ENCODE measurements around the gene ZNF407.

Gene ZNF407

GRCh38 chr18:74611765-74612164 is 14.1 kb downstream of the ZNF407 start:
- no peak overlapping the region for H3K4me3 ChIP-seq (ENCODE audit: low read depth, low read length)
- no peak for TF ChIP-seq CTCF (IDR thresholded peaks at IDR 0.05; ENCODE audit: low read depth, low read length, missing control alignments)
- DNase-seq (ENCODE audit: low read depth): no peak

DNA sequence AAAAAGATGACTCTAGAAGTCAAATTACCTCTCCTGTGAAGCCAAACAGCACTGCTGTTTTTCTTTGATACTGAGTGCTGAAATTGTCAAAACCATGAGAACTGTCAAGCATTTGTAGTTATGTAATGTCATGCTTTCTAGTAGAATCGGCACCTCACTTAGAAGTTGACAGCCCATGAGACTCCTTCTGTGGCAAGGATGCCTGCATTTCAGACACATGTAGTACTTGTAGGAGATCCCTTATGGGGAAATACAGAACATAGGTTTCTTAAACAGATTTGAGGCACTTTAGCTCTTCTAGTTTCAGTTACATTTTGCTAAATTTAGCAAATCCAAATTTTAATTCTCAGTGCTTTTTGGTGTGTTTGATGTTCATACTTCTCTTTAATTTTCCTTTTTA is 15.7 kb downstream of the ZNF407 start:
- no peak for TF ChIP-seq CTCF (IDR thresholded peaks at IDR 0.05; ENCODE audit: low read depth, low read length, missing control alignments)
- H3K4me3 ChIP-seq (ENCODE audit: low read depth, low read length): no peak overlapping the region
- no peak for DNase-seq (ENCODE audit: low read depth)

DNA sequence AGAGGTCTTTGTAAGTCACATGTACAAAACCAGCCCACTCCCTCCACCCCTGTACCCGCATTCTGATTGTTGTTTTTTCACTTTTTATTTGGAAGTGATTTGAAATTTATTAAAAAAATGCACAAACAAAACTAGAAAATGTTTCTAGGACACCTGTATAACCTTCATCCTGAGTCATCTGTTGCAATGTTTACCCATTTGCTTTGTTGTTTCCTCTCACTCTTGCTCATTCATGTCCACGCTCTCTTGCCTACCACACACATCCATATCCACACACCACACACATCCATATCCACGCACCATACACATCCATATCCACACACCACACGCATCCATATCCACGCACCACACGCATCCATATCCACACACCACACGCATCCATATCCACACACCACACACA is 18.8 kb downstream of the ZNF407 start:
- TF ChIP-seq CTCF (IDR thresholded peaks at IDR 0.05; ENCODE audit: low read depth, low read length, missing control alignments): no peak
- DNase-seq (ENCODE audit: low read depth): no peak
- H3K4me3 ChIP-seq (ENCODE audit: low read depth, low read length): no peak overlapping the region

DNA sequence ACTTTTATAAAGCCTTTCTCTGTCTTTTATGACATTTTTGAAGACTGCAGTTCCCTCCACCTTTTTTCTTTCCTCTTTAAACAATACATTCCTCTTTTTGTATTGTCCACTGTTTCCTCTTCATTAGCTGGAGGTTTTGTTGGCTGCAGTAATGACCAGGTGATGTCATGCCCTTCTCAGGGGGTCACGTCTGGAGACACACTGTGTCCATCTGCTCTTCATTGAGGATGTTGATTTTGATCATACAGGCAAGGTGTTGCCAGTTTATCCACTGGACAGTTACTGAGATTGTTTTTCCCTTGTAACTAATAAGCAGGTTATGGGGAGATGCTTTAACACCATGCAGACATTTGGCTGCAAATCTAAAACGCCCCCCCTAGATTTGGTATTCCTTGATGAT is 19.8 kb downstream of the ZNF407 start:
- no peak for DNase-seq (ENCODE audit: low read depth)
- no peak for TF ChIP-seq CTCF (IDR thresholded peaks at IDR 0.05; ENCODE audit: low read depth, low read length, missing control alignments)
- no peak overlapping the region for H3K4me3 ChIP-seq (ENCODE audit: low read depth, low read length)

DNA sequence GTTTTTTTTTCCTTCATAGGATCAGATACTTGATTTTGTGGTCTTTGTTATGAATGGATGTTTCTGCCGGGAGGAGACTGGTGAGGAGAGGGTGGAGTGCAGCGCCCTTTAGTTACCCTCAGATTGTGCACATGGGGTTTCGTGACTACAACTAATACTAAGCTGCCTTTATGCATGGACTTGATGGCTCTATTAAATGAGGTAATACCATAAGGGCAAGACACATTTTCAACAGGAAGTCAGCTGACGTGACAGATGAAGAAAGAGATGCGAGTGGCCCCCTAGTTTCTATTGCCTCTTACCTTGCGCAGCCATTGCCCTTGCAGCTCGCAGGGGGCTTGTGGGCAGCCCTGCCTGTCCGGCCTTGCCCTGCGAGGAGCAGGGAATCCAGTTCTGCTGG is 24.4 kb downstream of the ZNF407 start:
- H3K4me3 ChIP-seq (ENCODE audit: low read depth, low read length): no peak overlapping the region
- no peak for TF ChIP-seq CTCF (IDR thresholded peaks at IDR 0.05; ENCODE audit: low read depth, low read length, missing control alignments)
- no peak for DNase-seq (ENCODE audit: low read depth)

GRCh38 chr18:74623047-74623816 is 25.6 kb downstream of the ZNF407 start:
- peak; percentile 21 for TF ChIP-seq CTCF (IDR thresholded peaks at IDR 0.05; ENCODE audit: low read depth, low read length, missing control alignments)
- H3K4me3 ChIP-seq (ENCODE audit: low read depth, low read length): no peak overlapping the region
- no peak for DNase-seq (ENCODE audit: low read depth)

GRCh38 chr18:74624466-74624865 is 26.8 kb downstream of the ZNF407 start:
- no peak for DNase-seq (ENCODE audit: low read depth)
- no peak for TF ChIP-seq CTCF (IDR thresholded peaks at IDR 0.05; ENCODE audit: low read depth, low read length, missing control alignments)
- no peak overlapping the region for H3K4me3 ChIP-seq (ENCODE audit: low read depth, low read length)
